GM13976 (cell line): ENCODE results near the gene MYBBP1A.
"Not testable (repeated sequence)": the region's sequence is repeated elsewhere in the genome, so short reads cannot be mapped to it uniquely, and the experiment has no call there.

Source experiments
- DNase-seq: peaks from one replicate; pipeline ENCODE4 v3.0.0; 2012; ENCODE audit warnings: low spot score
- CTCF ChIP-seq: IDR thresholded peaks from 2 replicates; pipeline ENCODE4 v1.5.1; 2012; ENCODE audit warnings: borderline replicate concordance, mild to moderate bottlenecking; ENCODE audit not compliant: insufficient read depth; ENCODE audit errors: extremely low read depth, missing control alignments, control extremely low read depth
- in situ Hi-C: fragments of 300-500 bp; cut with MboI; formaldehyde crosslinking; loops from one replicate; pipeline ENCODE4 v1.12.0; 2022; ENCODE audit warnings: low sequenced_read_pairs, mixed read lengths, inconsistent platforms; ENCODE audit not compliant: unreplicated experiment

MYBBP1A gene

GRCh38 chr17:4594406-4594805 is 39.2 kb upstream of the MYBBP1A start:
- in situ Hi-C loops: no loop called here
- no peak for TF ChIP-seq CTCF
- DNase-seq: no peak

GRCh38 chr17:4593021-4593421 is 37.8 kb upstream of the MYBBP1A start:
- in situ Hi-C loops: no loop called here
- DNase-seq: no peak
- TF ChIP-seq CTCF: no peak

- in situ Hi-C loops: no loop called here
- TF ChIP-seq CTCF: no peak
- no peak for DNase-seq
These were observed 37.2 kb upstream of the MYBBP1A start for GRCh38 chr17:4592240-4593005.

GRCh38 chr17:4591529-4591928 is 36.3 kb upstream of the MYBBP1A start:
- no peak for TF ChIP-seq CTCF
- in situ Hi-C loops: no loop called here
- DNase-seq: no peak

- in situ Hi-C loops: no loop called here
- TF ChIP-seq CTCF: no peak
- no peak for DNase-seq
These were observed 35.8 kb upstream of the MYBBP1A start for GRCh38 chr17:4590981-4591453.

GRCh38 chr17:4590042-4590441 is 34.9 kb upstream of the MYBBP1A start:
- in situ Hi-C loops, DNase-seq: not testable (repeated sequence)

- DNase-seq: no peak
- TF ChIP-seq CTCF: no peak
- in situ Hi-C loops: no loop called here
These were observed 33.9 kb upstream of the MYBBP1A start for GRCh38 chr17:4588898-4589625.
